Pancreas (tissue), 10 donors: ENCODE measurements around the gene CWC27. TPM values are rescaled to one million over a fixed set of nuclear protein-coding genes. Genes with fewer than 3 reads are reported as not detected.

Experiments
- ATAC-seq, 4 donors: fragments of 200-7000 bp; cut with Tn5 transposase; one replicate each; pipeline versions ENCODE4 v1.8.0 to v1.9.1; 2020; ENCODE audit warnings: mild to moderate bottlenecking in 4 of 4, moderate library complexity in 4 of 4
- DNase-seq, 6 donors: peaks; one replicate each; pipeline ENCODE4 v3.0.0-alpha.2; 2020
- FAIRE-seq: peaks from 2 replicates; lab custom pipeline; 2012; peaks lifted over from hg19 to GRCh38; lab: Jason Lieb, UNC
- H3K27ac ChIP-seq, 4 donors: fragments of 200-600 bp; sonication (generic); 1 replicate in 3 of 4; 2 replicates in 1 of 4; pipeline versions ENCODE4 v1.5.0 to v1.8.0; 2020
- H3K27me3 ChIP-seq, 4 donors: fragments of 200-600 bp; one replicate each; pipeline ENCODE4 v1.8.0; 2021
- H3K36me3 ChIP-seq, 3 donors: fragments of 200-600 bp; sonication (generic) in 1 of 3; one replicate each; pipeline versions ENCODE4 v1.5.0 to v1.8.0; 2020 to 2021
- H3K4me1 ChIP-seq, 3 donors: fragments of 200-600 bp; one replicate each; pipeline ENCODE4 v1.8.0; 2021
- H3K4me3 ChIP-seq, 4 donors: fragments of 200-600 bp; sonication (generic) in 2 of 4; one replicate each; pipeline versions ENCODE4 v1.5.0 to v1.8.0; 2020 to 2021
- H3K9me3 ChIP-seq, 4 donors: fragments of 200-600 bp; one replicate each; pipeline ENCODE4 v1.8.0; 2021
- CTCF ChIP-seq, 4 donors: fragments of 200-600 bp; sonication (generic) in 3 of 4; IDR thresholded peaks; one replicate each; pipeline versions ENCODE4 v1.5.0 to v1.8.0; 2021; ENCODE audit warnings: antibody characterized with exemption in 4 of 4
- WGBS, 2 donors: extraction: QIAGEN DNeasy Blood & Tissue Kit; methylation state at CpG; one replicate each; pipeline ENCODE4 v1.1.7; 2013; 5-methylcytosine and 5-hydroxymethylcytosine counted together
- intact Hi-C, 3 donors: fragments of 100-400 bp; cut with DNase I; formaldehyde crosslinking; loops; one replicate each; pipeline versions ENCODE4 v1.11.1 to v1.14.2; 2022
- polyA plus RNA-seq, 2 donors: library from polyadenylated mRNA; stranded (reverse); fragments of 200-250 nt; gene quantifications; one replicate each; pipeline ENCODE4 v1.2.3, GENCODE V29; 2013
- total RNA-seq, 6 donors: library from RNA; stranded (reverse); fragmentation: NEBNext Ultra II Directional in 4 of 6; extraction: Animal tissue kit (Norgen Biotek cat#: 25700) in 4 of 6; gene quantifications; one replicate each; pipeline versions ENCODE4 v1.2.1 to v1.2.4, GENCODE V29; 2021 to 2023
- donor health status: healthy with polysubstance abuse.
- donor health status: DM: no; HTN: no; CAD: no; lungs with moderate emphysema.
- donor health status: DM: no; HTN: no; CAD: no.
- donor health status: control.
- donor health status: control.
- donor health status: Bipolar disorder and iron deficiency.
- donor health status: DM: yes; HTN: yes; CAD: no.
- donor health status: DM: no; HTN: no; CAD: no.
- donor health status: DM: no; HTN: no; CAD: no.
- donor health status: DM: yes; HTN: yes; CAD: no.

The CWC27 gene
- total and polyA plus RNA-seq, 8 donors = 3.7 to 13.3 (median 7.0) TPM

- FAIRE-seq (no peak), ATAC-seq (no peak), DNase-seq (no peak)
- WGBS, 2 donors = 76 to 86% methylated on average over 1 of the region's 1 CpG
- H3K4me3 ChIP-seq = no peak overlapping the region
- no peaks in the 10 kb centered on the region for H3K27me3 ChIP-seq
- H3K9me3 ChIP-seq = no peaks in the 10 kb centered on the region
- intact Hi-C loops = no loop called here
- no peak overlapping the region for H3K27ac ChIP-seq
- no peak for TF ChIP-seq CTCF (IDR thresholded peaks at IDR 0.05)
- H3K36me3 ChIP-seq = no peaks in the 10 kb centered on the region
- H3K4me1 ChIP-seq = peaks cover 0 to under 1% (median under 1%) of the 10 kb centered on the region in 3 donors
These were observed 6.6 kb downstream of the CWC27 start for GRCh38 chr5:64775291-64775690.

- peaks cover 0 to 7% (median 0%) of the 10 kb centered on the region in 3 donors for H3K36me3 ChIP-seq
- ATAC-seq (peak; percentile 50 to 91 (median 85)), DNase-seq (peak in 5 of 6 donors; percentile 43 to 69 (median 55)), FAIRE-seq (peak; percentile 95)
- H3K27me3 ChIP-seq = no peaks in the 10 kb centered on the region
- no peaks in the 10 kb centered on the region for H3K4me1 ChIP-seq
- intact Hi-C loops = loop anchor here in 2 of 3 donors (5.0 kb wide), 1 partner anchor 147 kb away; no protein-coding TSS in a partner anchor
- H3K27ac ChIP-seq = no peak overlapping the region
- TF ChIP-seq CTCF (IDR thresholded peaks at IDR 0.05) = peak; percentile 48 to 84 (median 64)
- no peaks in the 10 kb centered on the region for H3K9me3 ChIP-seq
- WGBS, 2 donors = 3 to 9% methylated on average over 3 of the region's 3 CpGs
- H3K4me3 ChIP-seq = no peak overlapping the region
These were observed 15.8 kb downstream of the CWC27 start for GRCh38 chr5:64784451-64785025.

- no peak for TF ChIP-seq CTCF (IDR thresholded peaks at IDR 0.05)
- Histone ChIP-seq H3K4me3 (no peak overlapping the region), H3K36me3 (peaks cover 0 to 7% (median 0%) of the 10 kb centered on the region in 3 donors), H3K27ac (no peak overlapping the region), H3K9me3 (no peaks in the 10 kb centered on the region), H3K4me1 (no peaks in the 10 kb centered on the region), H3K27me3 (no peaks in the 10 kb centered on the region)
- no peak for DNase-seq
- 88 to 98% methylated on average over 2 of the region's 2 CpGs for WGBS, 2 donors
- no peak for ATAC-seq
- intact Hi-C loops = no loop called here
- FAIRE-seq = no peak
These were observed 17.6 kb downstream of the CWC27 start for GRCh38 chr5:64786372-64786771.

GRCh38 chr5:64788156-64788555, 19.4 kb downstream of the CWC27 start:
- H3K4me1 ChIP-seq = peaks cover 6 to 11% (median 9%) of the 10 kb centered on the region in 3 donors
- DNase-seq = no peak
- H3K27ac ChIP-seq = no peak overlapping the region
- H3K4me3 ChIP-seq = no peak overlapping the region
- intact Hi-C loops = no loop called here
- no peaks in the 10 kb centered on the region for H3K9me3 ChIP-seq
- no peaks in the 10 kb centered on the region for H3K27me3 ChIP-seq
- 65 to 69% methylated on average over 2 of the region's 2 CpGs for WGBS, 2 donors
- ATAC-seq = no peak
- TF ChIP-seq CTCF (IDR thresholded peaks at IDR 0.05) = no peak
- H3K36me3 ChIP-seq = peaks cover 0 to 7% (median 0%) of the 10 kb centered on the region in 3 donors
- FAIRE-seq = no peak

GRCh38 chr5:64789457-64789856, 20.7 kb downstream of the CWC27 start:
- H3K27me3 ChIP-seq = no peaks in the 10 kb centered on the region
- no peaks in the 10 kb centered on the region for H3K9me3 ChIP-seq
- peaks cover 0 to 7% (median 0%) of the 10 kb centered on the region in 3 donors for H3K36me3 ChIP-seq
- 90 to 91% methylated on average over 3 of the region's 3 CpGs for WGBS, 2 donors
- H3K27ac ChIP-seq = no peak overlapping the region
- intact Hi-C loops = no loop called here
- H3K4me3 ChIP-seq = no peak overlapping the region
- DNase-seq (no peak), FAIRE-seq (no peak), ATAC-seq (no peak)
- peaks cover 10 to 18% (median 16%) of the 10 kb centered on the region in 3 donors for H3K4me1 ChIP-seq
- no peak for TF ChIP-seq CTCF (IDR thresholded peaks at IDR 0.05)
